GM21447 (cell line): ENCODE data around the gene ADAMTS8.

Experiments used
- ATAC-seq: cut with Tn5 transposase; IDR thresholded peaks from one replicate; pipeline ENCODE4 v1.9.1; 2021; ENCODE audit not compliant: unreplicated experiment

ADAMTS8 gene

GRCh38 chr11:130399196-130399595, 29.2 kb downstream of the ADAMTS8 start:
- ATAC-seq, result no peak

GRCh38 chr11:130397780-130398179, 30.6 kb downstream of the ADAMTS8 start:
- ATAC-seq, result no peak

DNA sequence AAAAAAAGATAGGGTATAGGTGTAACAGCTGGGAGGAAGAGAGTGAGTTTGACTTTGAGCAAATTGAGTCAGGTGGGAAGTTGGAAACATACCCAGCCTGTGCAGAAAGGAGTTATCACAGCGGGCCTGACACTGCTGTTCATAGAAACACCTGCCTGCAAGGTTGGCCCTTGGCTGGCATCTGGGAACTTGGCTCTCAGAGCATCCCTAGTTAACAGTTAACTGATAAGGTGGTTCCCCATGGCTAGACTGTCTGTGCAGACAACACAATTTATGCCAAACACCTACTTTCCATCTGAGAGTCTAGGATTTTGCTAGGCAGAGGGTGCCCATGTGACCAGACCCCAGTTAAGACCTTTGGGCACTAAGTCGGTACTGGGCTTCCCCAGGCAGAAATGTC, 31.4 kb downstream of the ADAMTS8 start:
- ATAC-seq, result no peak

DNA sequence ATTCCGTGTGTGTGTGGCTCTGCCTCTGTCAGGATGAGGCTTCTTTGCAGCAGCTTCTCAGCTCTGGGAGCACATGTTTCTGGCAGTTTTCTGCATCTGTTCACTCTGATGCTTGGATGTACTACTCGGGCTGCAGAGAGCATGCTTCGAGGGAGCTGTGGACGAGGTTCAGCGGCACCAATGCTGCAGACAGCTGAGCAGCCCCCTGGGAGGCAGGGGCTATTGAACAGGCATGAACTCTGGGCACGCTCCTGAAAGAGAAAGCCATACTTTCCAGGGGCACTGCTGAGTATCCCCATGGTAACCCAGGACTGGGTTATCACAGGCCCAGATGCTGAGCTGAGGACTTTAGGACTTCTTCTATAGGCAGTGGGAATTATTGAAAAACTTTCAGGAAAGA, 33.8 kb downstream of the ADAMTS8 start:
- ATAC-seq, result no peak

- ATAC-seq, result no peak
Measured at GRCh38 chr11:130391711-130392110, 36.7 kb downstream of the ADAMTS8 start.

- no peak for ATAC-seq
Measured at GRCh38 chr11:130390071-130390758, 38.2 kb downstream of the ADAMTS8 start.

- no peak for ATAC-seq
Measured at GRCh38 chr11:130389335-130389935, 39.0 kb downstream of the ADAMTS8 start.

GRCh38 chr11:130388607-130389205, 39.7 kb downstream of the ADAMTS8 start:
- no peak for ATAC-seq

- ATAC-seq, result no peak
Measured at GRCh38 chr11:130386056-130386455, 42.4 kb downstream of the ADAMTS8 start.

- ATAC-seq, result no peak
Measured at GRCh38 chr11:130383344-130384211, 44.8 kb downstream of the ADAMTS8 start.

DNA sequence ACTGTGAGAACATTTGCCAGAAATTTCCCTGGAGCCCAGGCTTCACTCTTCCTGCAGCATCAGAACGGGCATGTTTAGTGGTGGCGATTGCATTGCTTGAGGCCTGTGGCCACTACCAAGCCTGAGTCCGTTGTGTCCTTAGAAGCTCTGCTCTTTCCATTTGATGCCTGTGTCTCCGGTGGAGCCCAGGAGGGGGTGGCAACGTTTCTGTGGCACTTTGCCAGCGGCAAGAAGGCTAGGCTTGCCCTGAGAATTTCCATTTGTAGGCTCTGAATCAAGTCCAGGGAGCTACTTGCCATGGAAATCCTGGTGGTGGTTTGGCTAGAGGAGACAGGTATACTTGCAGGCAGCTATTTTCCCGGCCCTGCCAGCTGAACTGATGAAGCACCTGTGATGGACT, 47.1 kb downstream of the ADAMTS8 start:
- ATAC-seq, result no peak

DNA sequence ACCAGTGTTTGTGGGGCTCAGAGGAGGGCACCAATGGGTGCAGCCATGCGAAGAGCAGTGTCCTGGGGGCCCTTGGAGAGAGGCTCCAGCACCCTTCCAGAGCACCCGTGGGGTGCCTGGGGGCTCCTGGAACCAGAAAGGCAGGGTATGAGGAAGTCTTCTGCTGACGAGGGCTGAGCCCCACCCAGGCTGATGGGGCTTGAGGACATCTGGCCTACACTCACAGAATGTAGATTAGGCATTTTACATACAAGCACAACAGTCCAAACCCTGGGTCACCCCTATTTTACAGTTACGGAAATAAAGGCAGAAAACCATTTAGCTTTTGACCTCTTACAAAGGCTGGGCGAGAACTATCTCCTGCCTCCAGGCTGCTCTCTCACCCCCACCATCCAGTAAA, 47.6 kb downstream of the ADAMTS8 start:
- no peak for ATAC-seq

GRCh38 chr11:130379276-130379675, 49.1 kb downstream of the ADAMTS8 start:
- no peak for ATAC-seq

DNA sequence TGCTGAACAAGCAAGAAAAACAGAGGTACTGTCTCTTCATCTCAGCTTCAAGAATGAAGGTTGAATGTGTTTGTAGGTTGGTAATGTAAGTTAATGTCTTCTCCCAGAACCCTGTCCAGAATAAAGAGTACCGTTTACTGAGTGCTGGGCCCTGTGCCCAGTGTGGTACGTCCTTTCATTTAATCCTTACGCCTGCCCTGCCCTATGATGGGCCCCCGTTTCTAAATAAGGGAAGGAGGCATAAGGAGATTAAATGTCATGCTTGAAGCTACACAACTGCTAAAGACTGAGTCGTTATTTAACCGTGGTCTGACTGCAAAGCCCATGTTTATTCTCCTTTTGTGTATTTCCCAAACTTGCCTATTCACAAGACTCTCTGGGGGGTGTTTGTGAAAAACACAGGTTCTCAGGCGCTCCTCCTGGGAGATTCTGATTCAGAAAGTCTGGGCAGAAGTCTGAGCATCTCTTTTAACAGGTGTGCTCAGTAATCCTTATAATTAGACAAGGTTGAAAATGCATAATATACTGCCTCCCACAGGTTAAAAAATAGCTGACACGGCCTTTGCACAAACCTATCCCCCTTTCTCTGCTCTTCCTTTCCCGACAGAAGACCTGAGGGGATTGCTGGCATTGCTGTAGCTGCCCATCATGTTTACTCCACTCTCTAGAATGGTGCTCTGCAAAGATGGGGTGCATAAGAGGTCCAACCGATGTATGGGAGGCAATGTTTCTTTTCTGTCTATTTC, 57.4 kb downstream of the ADAMTS8 start:
- no peak for ATAC-seq

- ATAC-seq, result no peak
Measured at GRCh38 chr11:130369713-130370112, 58.7 kb downstream of the ADAMTS8 start.

DNA sequence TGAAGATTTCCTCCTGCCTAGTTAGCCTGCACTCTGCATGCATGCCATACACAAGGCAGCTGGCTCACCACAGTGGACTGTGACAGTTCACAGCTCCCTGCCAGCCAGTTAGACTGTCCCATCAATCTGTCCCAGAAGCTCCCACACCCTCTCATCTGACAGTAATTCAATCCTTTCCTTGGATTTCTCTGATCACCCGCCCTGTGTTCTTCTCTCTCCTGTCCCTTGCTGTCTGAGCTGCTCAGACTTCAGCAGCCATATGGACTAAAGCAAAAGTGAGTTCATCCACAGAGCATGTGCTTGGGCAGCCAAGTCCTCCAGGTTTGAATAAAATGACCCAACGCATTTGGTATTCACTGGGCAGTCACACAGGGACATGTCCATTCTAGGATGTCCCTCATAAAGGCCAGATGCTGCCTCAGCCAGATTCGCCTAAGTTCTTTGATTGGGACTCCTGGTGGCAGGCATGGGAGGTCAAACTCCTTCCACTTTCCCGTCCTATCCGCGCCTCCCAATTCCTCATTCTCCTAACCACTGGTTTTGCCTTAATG, 59.2 kb downstream of the ADAMTS8 start:
- no peak for ATAC-seq

DNA sequence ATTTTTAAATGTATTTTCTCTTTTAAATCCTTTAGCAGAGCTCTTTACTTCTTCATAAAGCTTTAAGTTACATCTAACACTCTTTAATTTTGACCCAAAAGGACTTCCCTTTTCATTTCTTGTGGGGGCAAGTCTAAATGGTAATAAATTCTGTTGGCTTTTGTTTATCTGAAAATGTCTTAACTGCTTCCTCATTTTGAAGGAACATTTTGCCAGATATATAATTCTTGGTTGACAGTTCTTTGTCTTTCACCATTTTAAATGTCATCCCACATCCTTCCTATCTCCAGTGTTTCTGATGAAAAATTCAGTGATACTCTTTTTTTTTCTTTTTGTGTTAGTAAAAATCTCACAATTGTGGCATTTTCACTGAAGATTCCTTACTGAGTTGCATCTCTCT, 69.0 kb downstream of the ADAMTS8 start:
- no peak for ATAC-seq

- ATAC-seq, result no peak
Measured at GRCh38 chr11:130358398-130358797, 70.0 kb downstream of the ADAMTS8 start.
